ENCODE measurements around the gene KLHL36. TPM values are rescaled to one million over a fixed set of nuclear protein-coding genes. Genes with fewer than 3 reads are reported as not detected.

Gene KLHL36
- total RNA-seq, 6 experiments from 2014 or later: 20.1 to 31.3 (median 21.9) TPM

GRCh38 chr16:84675423-84675822 is 27.1 kb downstream of the KLHL36 start:
- no peak for TF ChIP-seq POLR2A (IDR thresholded peaks at IDR 0.05)
- TF ChIP-seq, protein P1, sequence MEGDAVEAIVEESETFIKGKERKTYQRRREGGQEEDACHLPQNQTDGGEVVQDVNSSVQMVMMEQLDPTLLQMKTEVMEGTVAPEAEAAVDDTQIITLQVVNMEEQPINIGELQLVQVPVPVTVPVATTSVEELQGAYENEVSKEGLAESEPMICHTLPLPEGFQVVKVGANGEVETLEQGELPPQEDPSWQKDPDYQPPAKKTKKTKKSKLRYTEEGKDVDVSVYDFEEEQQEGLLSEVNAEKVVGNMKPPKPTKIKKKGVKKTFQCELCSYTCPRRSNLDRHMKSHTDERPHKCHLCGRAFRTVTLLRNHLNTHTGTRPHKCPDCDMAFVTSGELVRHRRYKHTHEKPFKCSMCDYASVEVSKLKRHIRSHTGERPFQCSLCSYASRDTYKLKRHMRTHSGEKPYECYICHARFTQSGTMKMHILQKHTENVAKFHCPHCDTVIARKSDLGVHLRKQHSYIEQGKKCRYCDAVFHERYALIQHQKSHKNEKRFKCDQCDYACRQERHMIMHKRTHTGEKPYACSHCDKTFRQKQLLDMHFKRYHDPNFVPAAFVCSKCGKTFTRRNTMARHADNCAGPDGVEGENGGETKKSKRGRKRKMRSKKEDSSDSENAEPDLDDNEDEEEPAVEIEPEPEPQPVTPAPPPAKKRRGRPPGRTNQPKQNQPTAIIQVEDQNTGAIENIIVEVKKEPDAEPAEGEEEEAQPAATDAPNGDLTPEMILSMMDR (IDR thresholded peaks at IDR 0.05): no peak
- intact Hi-C loops (cut with DNase I): loop anchor here in 1 of 2 donors (10.0 kb wide), 1 partner anchor 49 kb away; no protein-coding TSS in a partner anchor

GRCh38 chr16:84675884-84676283 is 27.6 kb downstream of the KLHL36 start:
- WGBS (ENCODE audit: insufficient coverage, low coverage, low lambda C conversion rate, missing lambda C conversion rate): 85% methylated on average over 2 of the region's 2 CpGs
- TF ChIP-seq, protein P1 (IDR thresholded peaks at IDR 0.05): no peak
- DNase-seq (no peak), ATAC-seq (no peak)
- Histone ChIP-seq H3K9me3 (no peaks in the 10 kb centered on the region), H3K36me3 (no peaks in the 10 kb centered on the region), H3K4me3 (no peak overlapping the region), H3K27ac (no peak overlapping the region), H3K4me1 (peaks cover 0 to 5% (median 0%) of the 10 kb centered on the region in 4 donors), H3K27me3 (no peaks in the 10 kb centered on the region)
- intact Hi-C loops (cut with DNase I): loop anchor here in 1 of 2 donors (10.0 kb wide), 1 partner anchor 49 kb away; no protein-coding TSS in a partner anchor

More at GRCh38 chr16:84675423-84675822, 27.1 kb downstream of the KLHL36 start:
- Histone ChIP-seq H3K36me3 (no peaks in the 10 kb centered on the region), H3K27ac (no peak overlapping the region), H3K4me3 (no peak overlapping the region), H3K4me1 (peaks cover 0 to 5% (median 0%) of the 10 kb centered on the region in 4 donors), H3K9me3 (no peaks in the 10 kb centered on the region), H3K27me3 (no peaks in the 10 kb centered on the region)
- peak in 1 of 3 donors; percentile 20 for DNase-seq
- WGBS (ENCODE audit: insufficient coverage, low coverage, low lambda C conversion rate, missing lambda C conversion rate): 89% methylated on average over 8 of the region's 9 CpGs
- ATAC-seq: no peak

DNA sequence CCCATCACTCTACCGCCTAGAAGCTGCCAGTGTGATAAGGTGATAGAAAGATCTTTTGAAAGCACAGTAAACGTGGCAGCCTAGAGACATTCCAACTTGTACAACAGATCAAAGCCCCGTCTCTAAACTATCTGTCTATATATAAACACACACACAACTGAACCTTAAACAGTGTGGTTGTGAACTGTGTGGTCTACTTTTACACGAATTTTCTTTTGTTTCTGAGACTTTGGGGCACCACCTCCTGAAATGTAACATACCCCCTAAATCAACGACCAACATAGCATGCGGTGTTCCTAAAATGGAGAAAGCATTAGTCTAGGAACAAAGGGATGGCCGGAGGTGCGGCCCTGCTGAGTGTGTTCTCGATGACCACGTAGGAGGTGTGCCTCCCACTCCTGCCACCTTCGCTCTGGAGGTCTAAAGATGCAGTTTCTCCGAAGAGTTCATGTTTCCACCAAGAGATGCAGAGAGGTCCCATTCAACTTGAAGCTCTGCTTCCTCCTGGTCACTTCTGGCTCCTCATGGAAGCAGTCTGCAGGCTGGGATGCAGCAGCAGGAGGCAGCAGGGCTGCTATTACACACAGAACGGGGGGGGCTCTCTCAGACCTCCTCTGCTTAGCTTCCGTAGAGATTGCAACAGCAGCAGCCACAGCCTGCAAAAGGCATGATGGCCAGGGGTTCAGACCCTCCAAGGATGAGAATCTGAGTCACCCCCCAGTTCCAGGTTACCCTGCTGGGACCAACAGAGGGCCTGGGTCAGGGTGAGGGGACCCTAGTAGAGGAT is 28.9 kb downstream of the KLHL36 start:
- Histone ChIP-seq H3K4me3 (no peak overlapping the region), H3K4me1 (peaks cover 0 to 3% (median 0%) of the 10 kb centered on the region in 4 donors), H3K36me3 (no peaks in the 10 kb centered on the region), H3K27ac (no peak overlapping the region), H3K9me3 (no peaks in the 10 kb centered on the region), H3K27me3 (no peaks in the 10 kb centered on the region)
- no peak for ATAC-seq
- peak in 1 of 3 donors; percentile 10 for DNase-seq
- 57% methylated on average over 7 of the region's 14 CpGs for WGBS (ENCODE audit: insufficient coverage, low coverage, low lambda C conversion rate, missing lambda C conversion rate)
- intact Hi-C loops (cut with DNase I): loop anchor here in 1 of 2 donors (10.0 kb wide), 1 partner anchor 48 kb away; no protein-coding TSS in a partner anchor
- TF ChIP-seq, protein P1 (IDR thresholded peaks at IDR 0.05): no peak

GRCh38 chr16:84677849-84678248 is 29.5 kb downstream of the KLHL36 start:
- TF ChIP-seq, protein P1 (IDR thresholded peaks at IDR 0.05): no peak
- no peak for TF ChIP-seq POLR2A (IDR thresholded peaks at IDR 0.05)
- no peak for DNase-seq
- Histone ChIP-seq H3K27ac (no peak overlapping the region), H3K36me3 (no peaks in the 10 kb centered on the region), H3K4me3 (no peak overlapping the region), H3K4me1 (no peaks in the 10 kb centered on the region), H3K27me3 (no peaks in the 10 kb centered on the region), H3K9me3 (no peaks in the 10 kb centered on the region)
- 63% methylated on average over 5 of the region's 10 CpGs for WGBS (ENCODE audit: insufficient coverage, low coverage, low lambda C conversion rate, missing lambda C conversion rate)
- ATAC-seq: no peak
- intact Hi-C loops (cut with DNase I): loop anchor here in 1 of 2 donors (10.0 kb wide), 1 partner anchor 47 kb away; no protein-coding TSS in a partner anchor

Measured in right lobe of liver (tissue), 6 donors.